DMS79 (cell line): ENCODE measurements around the gene CSTPP1.
"Not testable (repeated sequence)": the region's sequence is repeated elsewhere in the genome, so short reads cannot be mapped to it uniquely, and the experiment has no call there.

Source experiments
- DNase-seq: peaks from one replicate; lab custom pipeline; 2025; lab: John Stamatoyannopoulos, UW

CSTPP1 gene

GRCh38 chr11:46912526-46913150 is 23.9 kb upstream of the CSTPP1 start:
- peak; percentile 41 for DNase-seq

GRCh38 chr11:46913484-46913883 is 23.1 kb upstream of the CSTPP1 start:
- DNase-seq: no peak

- no peak for DNase-seq
Measured at GRCh38 chr11:46914363-46914762, 22.2 kb upstream of the CSTPP1 start.

- no peak for DNase-seq
Measured at GRCh38 chr11:46914910-46915309, 21.7 kb upstream of the CSTPP1 start.

- DNase-seq: no peak
Measured at GRCh38 chr11:46916286-46917108, 20.1 kb upstream of the CSTPP1 start.

GRCh38 chr11:46917109-46917761 is 19.3 kb upstream of the CSTPP1 start:
- no peak for DNase-seq

- DNase-seq: no peak
Measured at GRCh38 chr11:46917762-46918082, 18.8 kb upstream of the CSTPP1 start.

GRCh38 chr11:46918083-46918787 is 18.3 kb upstream of the CSTPP1 start, which contains the start of gene LRP4:
Gene LRP4 (minus strand): TSS chr11:46918550. CDS start chr11:46918379, 171 bp downstream.
- no peak for DNase-seq

GRCh38 chr11:46918788-46919513 is 17.6 kb upstream of the CSTPP1 start:
- DNase-seq: no peak

- DNase-seq: no peak
Measured at GRCh38 chr11:46920755-46921154, 15.8 kb upstream of the CSTPP1 start.

- not testable (repeated sequence) for DNase-seq
Measured at GRCh38 chr11:46927928-46928327, 8.6 kb upstream of the CSTPP1 start.

- not testable (repeated sequence) for DNase-seq
Measured at GRCh38 chr11:46928701-46929100, 7.9 kb upstream of the CSTPP1 start.

GRCh38 chr11:46930089-46930488 is 6.5 kb upstream of the CSTPP1 start:
- no peak for DNase-seq

GRCh38 chr11:46942172-46942571 is 5.6 kb downstream of the CSTPP1 start:
- no peak for DNase-seq

- DNase-seq: no peak
Measured at GRCh38 chr11:46944356-46945075, 8.0 kb downstream of the CSTPP1 start.

- peak; percentile 10 for DNase-seq
Measured at GRCh38 chr11:46947399-46948077, 11.0 kb downstream of the CSTPP1 start.

GRCh38 chr11:46948378-46949131 is 12.0 kb downstream of the CSTPP1 start:
- peak; percentile 74 for DNase-seq

GRCh38 chr11:46949297-46949696 is 12.7 kb downstream of the CSTPP1 start:
- no peak for DNase-seq

- no peak for DNase-seq
Measured at GRCh38 chr11:46951864-46952263, 15.3 kb downstream of the CSTPP1 start.

GRCh38 chr11:46952553-46952952 is 16.0 kb downstream of the CSTPP1 start:
- DNase-seq: no peak
